ENCODE data around the gene STX2.

- TF ChIP-seq CTCF (IDR thresholded peaks at IDR 0.05 in 4 of 5, conservative IDR thresholded peaks at IDR 0.05 in 1 of 5) (no peak), POLR2A (IDR thresholded peaks at IDR 0.05) (no peak)
Observed at GRCh38 chr12:130819681-130820080, 19.4 kb downstream of the STX2 start.

Data from gastrocnemius medialis (tissue), 4 donors.